ENCODE data around the gene TPK1.
"Not testable (repeated sequence)": the region's sequence is repeated elsewhere in the genome, so short reads cannot be mapped to it uniquely, and the experiment has no call there.

Gene TPK1

DNA sequence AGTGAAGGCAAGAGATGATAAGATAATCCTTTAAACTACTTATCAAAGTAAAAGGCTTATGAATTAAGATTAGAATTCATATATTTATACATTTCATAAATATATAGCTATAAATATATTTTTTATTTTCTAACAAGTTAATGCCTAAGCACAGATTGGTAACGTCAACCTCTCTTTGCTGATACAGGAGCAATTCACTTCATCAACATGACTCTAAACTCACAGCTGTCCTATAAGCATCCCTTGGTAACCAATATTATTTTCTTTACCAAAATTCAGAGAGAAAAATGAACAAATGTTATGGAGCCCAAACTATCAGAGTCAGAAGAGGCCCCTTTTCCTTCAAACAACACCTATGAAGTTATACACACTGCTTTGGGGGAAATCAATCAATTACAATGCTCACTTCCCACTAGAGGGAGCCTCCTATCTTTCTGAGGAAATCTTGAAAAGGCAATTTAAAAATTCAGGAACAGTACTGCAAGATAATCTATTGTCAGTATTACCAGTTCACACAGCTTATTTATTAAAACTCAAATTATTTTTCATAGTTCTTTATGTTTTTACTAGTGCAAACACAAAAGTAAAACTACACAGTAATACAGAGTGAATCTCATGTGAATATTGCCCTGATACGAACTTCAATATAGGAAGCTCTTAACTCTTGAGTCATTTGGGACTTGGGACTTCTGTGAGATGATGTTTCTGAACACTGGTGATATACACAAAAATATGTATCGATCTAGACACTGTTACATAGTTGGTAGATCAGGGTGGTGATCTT, 381.4 kb downstream of the TPK1 start:
- DNase-seq, result no peak

DNA sequence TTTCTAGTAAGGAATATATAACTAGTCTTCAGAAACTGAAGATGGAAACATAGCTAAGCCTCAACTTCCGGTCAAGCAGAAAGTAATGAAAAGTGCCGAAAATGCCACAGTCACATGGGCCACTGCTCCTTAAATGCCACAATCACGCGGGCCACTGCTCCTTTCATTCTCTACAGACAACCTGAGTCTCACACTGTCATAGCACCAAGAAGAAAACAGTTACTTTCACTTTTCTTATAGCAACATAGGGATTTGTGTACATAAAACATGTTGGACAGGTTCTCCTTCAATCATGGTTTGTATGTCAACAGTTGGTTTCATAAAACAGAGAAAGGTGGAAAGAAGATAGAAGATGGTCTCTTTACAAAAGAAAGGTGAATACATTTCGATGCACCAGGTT, 383.8 kb downstream of the TPK1 start:
- DNase-seq, result no peak

- DNase-seq, result no peak
Measured at GRCh38 chr7:144445590-144445989, 390.3 kb downstream of the TPK1 start.

GRCh38 chr7:144439717-144440205, 396.1 kb downstream of the TPK1 start:
- DNase-seq, result no peak

DNA sequence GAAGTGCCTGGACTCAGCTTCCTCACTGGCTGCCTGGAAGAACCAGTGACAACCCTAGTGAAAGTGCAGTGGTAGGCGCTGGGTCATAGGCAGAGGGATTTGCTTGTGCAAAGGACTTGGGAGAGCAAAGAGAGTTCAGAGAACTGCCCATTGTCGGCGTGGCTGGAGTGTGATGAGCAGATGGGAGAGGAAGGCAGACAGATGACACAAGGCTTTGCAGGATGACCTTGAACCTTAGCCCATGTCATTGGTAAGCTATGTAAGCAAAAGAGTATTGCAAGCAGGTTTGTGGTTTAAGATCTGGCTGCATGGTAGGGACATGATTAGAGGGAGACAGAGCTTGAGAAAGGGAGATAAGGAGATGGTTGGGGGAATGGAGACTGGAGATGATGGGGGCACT, 397.1 kb downstream of the TPK1 start:
- no peak for DNase-seq

DNA sequence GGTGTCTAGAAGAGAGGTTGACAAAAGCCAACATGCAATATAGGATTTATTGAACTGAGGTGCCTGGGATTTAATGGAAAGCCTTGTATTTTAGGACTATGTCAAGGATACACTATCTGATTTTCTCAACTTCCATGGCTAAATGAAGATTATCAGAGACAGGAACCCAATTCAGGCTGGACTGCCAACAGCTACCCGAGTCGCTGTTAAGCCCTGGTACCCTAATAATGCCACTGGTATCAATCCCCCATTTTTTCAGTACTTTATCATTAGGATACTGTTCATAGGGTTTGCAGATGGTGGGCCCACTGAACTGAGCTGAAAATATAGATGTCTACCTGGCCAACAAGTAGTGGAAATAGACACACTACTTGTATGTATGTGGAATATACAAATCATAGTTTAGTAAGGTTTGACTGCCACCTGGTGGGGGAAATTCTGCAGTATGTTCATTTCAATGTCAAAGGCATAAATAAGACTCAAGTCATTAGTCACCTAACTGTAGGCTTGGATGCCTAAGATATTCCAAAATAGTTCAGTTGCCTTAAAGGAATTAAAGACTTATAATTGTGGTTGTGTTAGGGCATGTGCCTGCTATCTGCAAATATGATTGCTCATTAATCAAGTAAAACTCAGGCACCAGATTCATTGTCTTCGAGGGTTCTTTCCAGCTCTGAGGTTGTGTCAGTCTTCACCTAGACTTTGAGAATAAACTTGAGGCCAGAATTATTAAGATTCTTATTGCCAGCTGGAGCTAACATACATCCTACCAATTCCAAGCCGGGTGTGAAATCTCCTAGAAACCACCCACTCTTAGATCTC, 398.3 kb downstream of the TPK1 start:
- DNase-seq, result peak in 1 of 2 experiments; percentile 16

- no peak for DNase-seq
Measured at GRCh38 chr7:144436500-144436899, 399.4 kb downstream of the TPK1 start.

DNA sequence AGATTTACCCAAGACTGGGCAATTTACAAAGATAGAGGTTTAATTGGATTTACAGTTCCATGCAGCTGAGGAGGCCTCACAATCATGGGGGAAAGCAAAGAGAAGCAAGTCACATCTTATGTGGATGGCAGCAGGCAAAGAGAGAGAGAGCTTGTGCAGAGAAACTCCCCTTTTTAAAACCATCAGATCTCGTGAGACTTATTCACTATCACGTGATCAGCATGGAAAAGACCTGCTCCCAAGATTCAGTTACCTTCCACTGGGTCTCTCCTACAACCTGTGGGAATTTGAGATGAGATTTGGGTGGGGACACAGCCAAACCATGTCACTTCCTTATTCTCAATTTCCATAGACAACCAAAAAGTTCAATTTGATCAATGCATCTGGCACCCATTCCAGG, 407.4 kb downstream of the TPK1 start:
- no peak for DNase-seq

GRCh38 chr7:144427539-144427938, 408.3 kb downstream of the TPK1 start:
- DNase-seq, result not testable (repeated sequence)

DNA sequence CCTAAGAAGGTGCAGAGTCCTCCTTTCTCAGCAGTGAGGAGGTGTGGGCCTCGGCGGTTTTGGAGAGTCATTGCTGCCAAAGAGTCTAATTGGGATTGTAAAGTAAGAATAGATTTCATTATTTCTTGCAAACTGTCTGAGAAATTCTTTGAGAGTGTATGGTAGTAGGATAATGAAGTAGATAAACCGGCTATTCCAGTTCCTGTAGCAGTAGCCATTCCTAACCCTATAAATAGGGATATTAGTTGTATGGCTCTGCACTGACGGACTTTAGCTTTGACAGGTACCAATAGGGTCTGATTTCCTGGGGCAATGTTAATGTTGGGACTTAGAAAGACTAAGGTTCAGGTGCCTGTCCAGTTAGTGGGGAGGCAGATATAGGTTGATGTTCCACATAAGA, 416.9 kb downstream of the TPK1 start:
- DNase-seq, result not testable (repeated sequence)

- no peak for DNase-seq
Measured at GRCh38 chr7:144416341-144416740, 419.5 kb downstream of the TPK1 start.

- no peak for DNase-seq
Measured at GRCh38 chr7:144415858-144416257, 420.0 kb downstream of the TPK1 start.

DNA sequence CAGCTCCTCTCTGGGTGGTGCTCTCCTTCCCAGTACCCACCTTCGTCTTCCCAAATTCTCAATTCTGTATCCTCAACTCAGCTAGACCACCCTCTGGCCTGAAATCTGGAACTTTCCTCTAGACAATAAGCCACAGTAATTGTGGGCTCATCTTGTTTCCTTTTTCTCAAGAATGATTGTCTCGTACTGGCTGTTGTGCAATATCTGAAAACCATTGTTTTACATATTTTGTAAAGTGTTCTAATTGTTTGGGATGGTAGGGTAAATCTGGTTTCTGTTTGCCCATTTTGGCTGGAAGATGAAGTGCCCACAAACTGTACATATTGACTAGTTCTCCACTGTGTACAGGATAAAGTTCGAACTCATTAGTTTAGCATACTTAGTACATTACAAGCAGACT, 421.0 kb downstream of the TPK1 start:
- no peak for DNase-seq

DNA sequence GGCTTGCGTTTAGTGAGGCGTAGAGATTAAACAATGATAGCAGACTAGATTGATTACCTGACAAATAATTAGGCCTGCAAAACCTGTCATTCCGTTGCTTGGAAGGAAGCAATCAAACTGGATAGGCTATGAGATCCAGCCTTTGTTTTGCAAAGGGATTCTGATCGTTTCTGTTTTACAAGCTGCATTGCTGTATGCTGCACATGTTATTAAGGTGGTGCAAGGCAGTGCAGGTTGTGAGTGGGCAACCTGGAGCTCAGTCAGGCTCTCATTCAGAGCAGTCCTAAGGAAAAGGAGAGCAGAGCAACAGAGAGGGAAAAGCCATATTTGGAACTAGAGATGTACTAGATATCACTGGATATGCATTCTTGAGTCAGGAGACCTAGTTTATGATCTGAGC, 425.4 kb downstream of the TPK1 start:
- DNase-seq, result no peak

GRCh38 chr7:144408121-144408520, 427.7 kb downstream of the TPK1 start:
- DNase-seq, result no peak

DNA sequence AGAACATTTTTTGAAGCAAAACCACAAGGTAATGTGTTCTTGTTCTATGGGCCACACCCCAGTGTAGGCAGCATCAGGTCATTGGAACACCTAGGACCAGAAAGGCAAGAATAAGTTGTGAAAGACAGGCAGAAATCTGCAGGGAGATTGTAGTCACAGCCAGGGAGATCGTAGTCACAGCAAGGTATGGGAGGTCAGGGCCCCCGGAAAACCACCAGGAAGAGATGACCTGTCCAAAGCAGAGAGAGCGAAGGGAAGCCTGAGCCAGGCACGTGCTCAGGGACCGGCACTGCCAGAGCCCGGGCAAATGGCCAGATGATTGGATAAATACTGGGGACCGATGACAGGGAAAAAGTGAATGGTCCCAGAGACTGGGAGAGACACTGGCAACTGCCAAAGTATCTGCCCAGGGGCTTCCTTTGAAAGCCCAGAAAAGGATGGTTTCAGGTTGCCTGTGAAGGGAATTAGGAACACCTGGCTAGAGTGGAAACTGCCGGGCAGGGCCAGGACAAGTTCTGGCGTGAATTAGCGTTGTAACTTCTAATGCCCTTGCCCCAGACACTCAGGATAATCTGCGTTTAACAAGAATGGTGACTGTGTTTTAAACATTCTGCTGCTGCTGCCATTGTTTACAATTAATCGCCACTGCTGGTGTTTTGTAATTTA, 428.5 kb downstream of the TPK1 start:
- DNase-seq, result no peak

DNA sequence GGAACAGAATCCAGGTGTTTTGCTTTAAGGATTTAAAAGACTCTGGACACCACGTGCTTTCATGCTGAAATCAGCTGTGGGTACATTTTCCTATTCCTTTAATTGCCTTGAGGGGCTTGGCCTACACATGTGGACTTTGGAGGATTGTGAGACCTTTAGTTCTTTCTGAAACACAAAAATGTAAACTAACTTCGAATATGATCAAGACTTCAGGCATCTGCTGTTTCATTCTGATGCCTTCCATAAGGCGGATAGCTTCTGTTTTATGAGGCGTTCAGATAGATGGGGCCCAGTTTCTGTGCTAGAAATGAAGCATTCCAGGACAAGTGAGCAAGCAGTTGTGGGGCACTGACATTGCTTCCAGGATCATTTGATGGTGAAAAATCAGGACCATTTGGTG, 430.9 kb downstream of the TPK1 start:
- no peak for DNase-seq

DNA sequence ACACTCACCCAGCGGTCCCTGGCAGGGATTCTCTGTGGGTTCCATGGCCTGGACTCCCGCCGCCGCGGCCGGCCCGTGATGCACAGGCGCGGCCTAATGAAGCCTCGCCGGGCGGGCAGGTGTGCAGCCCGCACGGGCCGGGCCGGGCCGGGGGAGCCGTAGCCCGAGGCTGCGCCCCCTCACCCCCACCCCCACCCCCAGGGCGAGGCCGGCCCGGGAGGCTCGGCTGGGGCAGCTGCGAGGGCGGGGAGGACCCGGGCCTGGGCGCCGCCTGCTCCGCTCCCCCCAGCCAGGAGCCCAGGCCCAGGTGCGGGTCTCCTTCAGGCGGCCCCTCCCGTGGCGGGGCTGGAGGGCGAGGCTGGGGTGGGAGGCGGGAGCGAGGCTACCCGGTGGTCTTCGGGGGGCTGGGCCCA, 432.2 kb downstream of the TPK1 start, which contains the start of gene NOBOX:
Gene NOBOX (minus strand): TSS at position 45 of the 413 bp plus-strand sequence.
- no peak for DNase-seq

GRCh38 chr7:144403102-144403501, 432.8 kb downstream of the TPK1 start:
- DNase-seq, result no peak

Data from stimulated activated CD4-positive, alpha-beta T cell treated with anti-CD3 and anti-CD28 coated beads, Interleukin-4, amount 100 ng/mL, for 4 hours (primary cell).